Ishikawa (cell line): ENCODE data around the gene CLECL1.

Source experiments
- CEBPB ChIP-seq: IDR thresholded peaks from 2 replicates; pipeline ENCODE4 v1.6.1; 2012
- CREB1 ChIP-seq: IDR thresholded peaks from 2 replicates; pipeline ENCODE4 v1.6.1; 2012; ENCODE audit warnings: low read depth
- EGR1 ChIP-seq: IDR thresholded peaks from 2 replicates; pipeline ENCODE4 v1.6.1; 2012
- EP300 ChIP-seq: IDR thresholded peaks from 2 replicates; pipeline ENCODE4 v1.6.1; 2012; ENCODE audit warnings: borderline replicate concordance
- FOXM1 ChIP-seq: IDR thresholded peaks from 2 replicates; pipeline ENCODE4 v1.6.1; 2012; ENCODE audit warnings: low read depth, borderline replicate concordance
- MAX ChIP-seq: IDR thresholded peaks from 2 replicates; pipeline ENCODE4 v1.6.1; 2012
- NFIC ChIP-seq: IDR thresholded peaks from 2 replicates; pipeline ENCODE4 v1.6.1; 2012
- RAD21 ChIP-seq: IDR thresholded peaks from 2 replicates; pipeline ENCODE4 v1.6.1; 2012; ENCODE audit warnings: low read depth
- REST ChIP-seq: IDR thresholded peaks from 2 replicates; pipeline ENCODE4 v1.6.1; 2012; ENCODE audit warnings: low read depth, mild to moderate bottlenecking
- TAF1 ChIP-seq: IDR thresholded peaks from 2 replicates; pipeline ENCODE4 v1.6.1; 2012; ENCODE audit warnings: low read depth, mild to moderate bottlenecking
- TCF12 ChIP-seq: IDR thresholded peaks from 2 replicates; pipeline ENCODE4 v1.6.1; 2012; ENCODE audit warnings: low read depth
- TEAD4 ChIP-seq: IDR thresholded peaks from 2 replicates; pipeline ENCODE4 v1.6.1; 2012
- USF1 ChIP-seq: IDR thresholded peaks from 2 replicates; pipeline ENCODE4 v1.6.1; 2012
- YY1 ChIP-seq: IDR thresholded peaks from 2 replicates; pipeline ENCODE4 v1.6.1; 2012; ENCODE audit warnings: low read depth
- ZBTB7A ChIP-seq: IDR thresholded peaks from 2 replicates; pipeline ENCODE4 v1.6.1; 2012; ENCODE audit warnings: low read depth

The CLECL1 gene

DNA sequence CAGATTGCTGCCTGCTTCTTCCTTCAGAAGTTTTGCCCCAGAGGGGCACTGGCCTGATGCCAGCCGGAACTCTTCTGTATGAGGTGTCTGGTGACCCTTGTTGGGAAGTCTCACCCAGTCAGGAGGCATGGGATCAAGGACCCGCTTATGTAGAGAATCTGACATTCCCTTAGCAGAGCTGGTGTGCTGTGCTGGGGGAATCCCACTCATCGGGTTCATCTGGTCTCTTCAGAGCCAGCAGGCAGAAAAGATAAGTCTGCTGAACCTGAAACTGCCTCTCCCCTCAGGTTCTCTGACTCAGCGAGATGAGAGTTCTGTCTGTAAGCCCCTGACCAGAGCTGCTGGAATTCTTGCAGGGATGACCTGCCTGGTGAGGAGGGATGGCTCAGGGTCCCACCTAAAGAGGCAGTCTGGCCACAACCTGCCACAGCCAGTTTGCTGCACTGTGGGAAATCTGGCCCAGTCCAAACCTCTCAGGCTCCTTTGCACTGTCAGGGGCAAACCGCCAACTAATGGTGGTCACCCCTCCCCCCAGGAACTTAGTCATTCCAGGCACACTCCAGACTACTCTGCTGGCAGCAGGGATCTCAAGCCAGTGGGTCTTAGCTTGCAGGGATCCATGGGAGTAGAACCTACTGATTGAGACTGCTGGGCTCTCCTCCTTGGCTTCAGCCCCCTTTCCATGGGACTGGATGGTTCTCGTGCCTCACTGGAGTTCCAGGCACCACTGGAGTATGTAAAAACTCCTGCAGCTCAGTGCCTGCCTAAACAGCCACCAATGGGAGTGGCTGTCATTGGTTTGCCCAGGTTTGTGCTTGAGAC is 59.3 kb downstream of the CLECL1 start:
- TF ChIP-seq USF1 (no peak), REST (no peak), EP300 (0 out of 2 replicates have a peak, but pooled peaks have one; percentile 20), ZBTB7A (0 out of 2 replicates have a peak, but pooled peaks have one; percentile 65), MAX (no peak), FOXM1 (no peak), YY1 (0 out of 2 replicates have a peak, but pooled peaks have one; percentile 29), CEBPB (no peak), TAF1 (no peak), TEAD4 (peak; percentile 35; the same call in 1 of the 2 replicates), RAD21 (peak; percentile 2; the same call in 1 of the 2 replicates), TCF12 (no peak; the same call in 1 of the 2 replicates), CREB1 (no peak), EGR1 (no peak), NFIC (no peak; the same call in 1 of the 2 replicates)
